HepG2 (cell line): ENCODE results near the gene NTN4. TPM values are rescaled to one million over a fixed set of nuclear protein-coding genes. Genes with fewer than 3 reads are reported as not detected.
"Not testable (repeated sequence)": the region's sequence is repeated elsewhere in the genome, so short reads cannot be mapped to it uniquely, and the experiment has no call there.

Experiments used
- ATAC-seq: fragments of 200-7000 bp; cut with Tn5 transposase; 3 replicates; pipeline ENCODE4 v1.9.1; 2020; ENCODE audit warnings: mild to moderate bottlenecking, moderate library complexity
- BruUV-seq: library from RNA; stranded (reverse); fragments of 400-500 nt; replicated peaks from 2 replicates; lab custom pipeline; 2021; lab: Mats Ljungman, UMichigan
- CTCF ChIA-PET: fragments of 300-600 bp; formaldehyde crosslinking; extraction: SDS; loops from one replicate; lab custom pipeline; 2021; ENCODE audit warnings: low total read pairs, inconsistent platforms, low intra/inter-chr PET ratio; lab: Yijun Ruan, JAX
- POLR2A ChIA-PET: fragments of 350-600 bp; sonication (Branson Sonifier 250); formaldehyde crosslinking; loops from one replicate; lab custom pipeline; 2020; ENCODE audit warnings: antibody characterized with exemption, inconsistent platforms; lab: Yijun Ruan, JAX
- DNase-seq: peaks from one replicate; pipeline ENCODE4 v3.0.0-alpha.2; 2015; ENCODE audit warnings: low spot score
- FAIRE-seq: peaks from 3 replicates; lab custom pipeline; 2011; peaks lifted over from hg19 to GRCh38; lab: Jason Lieb, UNC
- H2AFZ ChIP-seq: one replicate; pipeline ENCODE4 v1.6.1; 2011; ENCODE audit warnings: low read length, inconsistent platforms
- H3K27ac ChIP-seq: fragments of 300-600 bp; 3 replicates; pipeline ENCODE4 v1.8.0; 2011; ENCODE audit warnings: mixed run types, mild to moderate bottlenecking, mixed read lengths, low read length, inconsistent platforms; ENCODE audit not compliant: insufficient read depth; ENCODE audit errors: extremely low read length
- H3K27me3 ChIP-seq, 2 experiments: fragments of 200-600 bp in 1 of 2; 2 replicates in 1 of 2; 3 replicates in 1 of 2; pipeline versions ENCODE4 v1.6.0 to v1.8.0; 2011; ENCODE audit warnings: low read length in 2 of 2, mild to moderate bottlenecking in 2 of 2, moderate library complexity in 2 of 2, inconsistent platforms in 1 of 2; ENCODE audit not compliant: insufficient read depth in 2 of 2, control insufficient read depth in 1 of 2
- H3K36me3 ChIP-seq, 2 experiments: fragments of 200-600 bp in 1 of 2; replicated peaks in 1 of 2; 2 replicates in 1 of 2; 3 replicates in 1 of 2; pipeline versions ENCODE4 v1.5.1 to v1.8.0; 2011; ENCODE audit warnings: low read length in 2 of 2, inconsistent platforms in 1 of 2; ENCODE audit not compliant: insufficient read depth in 2 of 2, control insufficient read depth in 1 of 2
- H3K4me1 ChIP-seq: 2 replicates; pipeline ENCODE4 v1.5.1; 2012; ENCODE audit warnings: low read length, inconsistent platforms; ENCODE audit not compliant: insufficient read depth
- H3K4me2 ChIP-seq: 2 replicates; pipeline ENCODE4 v1.6.0; 2011; ENCODE audit warnings: low read depth, low read length, inconsistent platforms
- H3K4me3 ChIP-seq, 3 experiments: fragments of 200-600 bp in 1 of 3; sonication (generic), shearing (Covaris generic) in 1 of 3; replicated peaks in 1 of 3; 2 replicates each; pipeline ENCODE4 v1.5.1; 2011 to 2016; ENCODE audit warnings: low read length in 3 of 3, inconsistent platforms in 2 of 3, low read depth in 2 of 3, mild to moderate bottlenecking in 2 of 3, control low read depth in 1 of 3, mixed read lengths in 1 of 3; ENCODE audit not compliant: insufficient read depth in 1 of 3
- H3K79me2 ChIP-seq: one replicate; pipeline ENCODE4 v1.6.1; 2011; ENCODE audit warnings: low read length, inconsistent platforms; ENCODE audit not compliant: insufficient read depth
- H3K9ac ChIP-seq: 2 replicates; pipeline ENCODE4 v1.6.0; 2011; ENCODE audit warnings: mild to moderate bottlenecking, low read depth, low read length, inconsistent platforms; ENCODE audit not compliant: insufficient read depth
- H3K9me3 ChIP-seq: 2 replicates; pipeline ENCODE4 v1.5.1; 2012; ENCODE audit warnings: mild to moderate bottlenecking, low read length
- H4K20me1 ChIP-seq: 2 replicates; pipeline ENCODE4 v1.6.0; 2011; ENCODE audit warnings: inconsistent platforms, mild to moderate bottlenecking, low read length, moderate library complexity; ENCODE audit not compliant: insufficient read depth
- AGO1 ChIP-seq: fragments of 200-400 bp; formaldehyde crosslinking; IDR thresholded peaks from 2 replicates; pipeline ENCODE4 v1.6.1; 2017; ENCODE audit warnings: mild to moderate bottlenecking, low read depth, low read length, moderate library complexity; ENCODE audit not compliant: poor library complexity, severe bottlenecking
- ATAD3A ChIP-seq: sonication (generic); formaldehyde crosslinking; IDR thresholded peaks from 2 replicates; pipeline ENCODE4 v1.4.0; 2020; ENCODE audit warnings: missing genetic modification reagents
- CCAR2 ChIP-seq: fragments of 200-400 bp; formaldehyde crosslinking; optimal IDR thresholded peaks from 2 replicates; pipeline ENCODE3; 2018; ENCODE audit warnings: low read depth, mild to moderate bottlenecking, low read length, moderate library complexity
- SCMH1 ChIP-seq: sonication (generic); formaldehyde crosslinking; IDR thresholded peaks from 2 replicates; pipeline ENCODE4 v1.9.0; 2021; ENCODE audit warnings: missing genetic modification reagents, mild to moderate bottlenecking, borderline replicate concordance
- TCF7L2 ChIP-seq: IDR thresholded peaks from 2 replicates; pipeline ENCODE4 v1.6.1; 2011; ENCODE audit warnings: mild to moderate bottlenecking, low read depth, low read length, moderate library complexity
- WGBS: methylation state at CpG from one replicate; pipeline ENCODE4 v1.1.6; 2017; ENCODE audit warnings: low lambda C conversion rate; 5-methylcytosine and 5-hydroxymethylcytosine counted together
- in situ Hi-C: cut with HindIII; loops from 2 replicates; pipeline ENCODE4 v1.10.0; 2017; ENCODE audit warnings: low pct_unique_long_range_greater_than_20kb; ENCODE audit not compliant: extremely low pct_ligation_motif_present
- intact Hi-C: fragments of 100-400 bp; cut with micrococcal nuclease; formaldehyde crosslinking; loops from one replicate; pipeline ENCODE4 v1.10.0; 2022; ENCODE audit not compliant: unreplicated experiment
- polyA plus RNA-seq, 8 experiments: library from polyadenylated mRNA; depleted of rRNA in 3 of 8; stranded (reverse) in 7 of 8; unstranded in 1 of 8; fragments of >200 nt; fragmentation: Illumina TruSeq in 4 of 8; extraction: Trizol in 4 of 8; gene quantifications; 2 replicates each; pipeline versions ENCODE4 v1.2.1 to v1.2.3, GENCODE V29; 2011 to 2016; ENCODE audit warnings: low read depth in 4 of 8, missing spikeins in 1 of 8, mixed read lengths in 1 of 8; ENCODE audit not compliant: insufficient read depth in 1 of 8
- total RNA-seq, 5 experiments: library from RNA; depleted of rRNA; stranded (reverse); fragments of >200 nt; fragmentation: Illumina TruSeq; extraction: Trizol; gene quantifications; 2 replicates each; pipeline ENCODE4 v1.2.3, GENCODE V29; 2016; ENCODE audit warnings: low read depth in 1 of 5
- TF ChIP-seq, protein P1 (sequence below): sonication (generic); formaldehyde crosslinking; IDR thresholded peaks from 2 replicates; pipeline ENCODE4 v1.8.0; 2022; ENCODE audit warnings: mild to moderate bottlenecking, missing genetic modification reagents
- TF ChIP-seq, protein P2 (sequence below): sonication (generic); formaldehyde crosslinking; IDR thresholded peaks from 2 replicates; pipeline ENCODE4 v1.4.0; 2020; ENCODE audit warnings: missing genetic modification reagents

NTN4 gene
- total and polyA plus RNA-seq, 2 of the 13 experiments (the other 11 are each of a cell fraction or from before 2014, with no cell fraction given), result 7.8 to 11.5 TPM

DNA sequence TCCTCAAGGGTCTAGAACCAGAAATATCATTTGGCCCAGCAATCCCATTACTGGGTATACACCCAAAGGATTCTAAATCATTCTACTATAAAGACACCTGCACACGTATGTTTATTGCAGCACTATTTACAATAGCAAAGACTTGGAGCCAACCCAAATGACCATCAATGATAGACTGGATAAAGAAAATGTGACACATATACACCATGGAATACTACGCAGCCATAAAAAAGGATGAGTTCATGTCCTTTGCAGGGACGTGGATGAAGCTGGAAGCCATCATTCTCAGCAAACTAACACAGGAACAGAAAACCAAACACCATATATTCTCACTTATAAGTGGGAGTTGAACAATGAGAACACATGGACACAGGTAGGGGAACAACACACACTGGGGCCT, 112.8 kb downstream of the NTN4 start:
- H3K4me2 ChIP-seq, H3K27me3 ChIP-seq, H3K9me3 ChIP-seq, DNase-seq, intact Hi-C loops, H3K79me2 ChIP-seq, FAIRE-seq, H2AFZ ChIP-seq, H3K4me1 ChIP-seq, POLR2A ChIA-PET, CTCF ChIA-PET, BruUV-seq, H4K20me1 ChIP-seq, H3K27ac ChIP-seq, H3K36me3 ChIP-seq, ATAC-seq, H3K4me3 ChIP-seq, in situ Hi-C loops, H3K9ac ChIP-seq: not testable (repeated sequence)
- WGBS, result 96% methylated on average over 3 of the region's 3 CpGs

DNA sequence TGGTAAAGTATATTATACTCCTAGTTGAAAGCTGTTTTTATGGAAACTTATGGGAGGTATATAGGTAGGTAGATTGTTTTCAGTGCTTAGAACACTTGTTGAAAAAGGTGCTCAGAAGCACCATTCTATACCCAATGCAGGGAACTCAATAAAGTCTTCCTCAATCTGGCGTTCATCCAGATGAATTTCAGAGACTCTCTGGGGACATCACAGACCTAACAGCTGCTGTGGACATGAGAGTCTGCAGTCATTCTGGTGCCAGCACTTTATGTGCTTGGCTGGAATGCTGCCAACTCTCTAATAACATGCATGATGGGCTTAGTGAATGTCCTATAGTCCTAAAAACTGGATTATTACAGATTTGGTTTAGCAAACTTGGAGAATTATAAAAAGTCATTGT, 115.9 kb downstream of the NTN4 start:
- no peak for TF ChIP-seq TCF7L2
- TF ChIP-seq CCAR2, result no peak
- TF ChIP-seq, protein P1, sequence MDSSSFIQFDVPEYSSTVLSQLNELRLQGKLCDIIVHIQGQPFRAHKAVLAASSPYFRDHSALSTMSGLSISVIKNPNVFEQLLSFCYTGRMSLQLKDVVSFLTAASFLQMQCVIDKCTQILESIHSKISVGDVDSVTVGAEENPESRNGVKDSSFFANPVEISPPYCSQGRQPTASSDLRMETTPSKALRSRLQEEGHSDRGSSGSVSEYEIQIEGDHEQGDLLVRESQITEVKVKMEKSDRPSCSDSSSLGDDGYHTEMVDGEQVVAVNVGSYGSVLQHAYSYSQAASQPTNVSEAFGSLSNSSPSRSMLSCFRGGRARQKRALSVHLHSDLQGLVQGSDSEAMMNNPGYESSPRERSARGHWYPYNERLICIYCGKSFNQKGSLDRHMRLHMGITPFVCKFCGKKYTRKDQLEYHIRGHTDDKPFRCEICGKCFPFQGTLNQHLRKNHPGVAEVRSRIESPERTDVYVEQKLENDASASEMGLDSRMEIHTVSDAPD (CRISPR knock-in tag), result no peak
- no peak for TF ChIP-seq ATAD3A (CRISPR knock-in tag)
- TF ChIP-seq AGO1, result no peak
- no peak for TF ChIP-seq SCMH1
- TF ChIP-seq, protein P2, sequence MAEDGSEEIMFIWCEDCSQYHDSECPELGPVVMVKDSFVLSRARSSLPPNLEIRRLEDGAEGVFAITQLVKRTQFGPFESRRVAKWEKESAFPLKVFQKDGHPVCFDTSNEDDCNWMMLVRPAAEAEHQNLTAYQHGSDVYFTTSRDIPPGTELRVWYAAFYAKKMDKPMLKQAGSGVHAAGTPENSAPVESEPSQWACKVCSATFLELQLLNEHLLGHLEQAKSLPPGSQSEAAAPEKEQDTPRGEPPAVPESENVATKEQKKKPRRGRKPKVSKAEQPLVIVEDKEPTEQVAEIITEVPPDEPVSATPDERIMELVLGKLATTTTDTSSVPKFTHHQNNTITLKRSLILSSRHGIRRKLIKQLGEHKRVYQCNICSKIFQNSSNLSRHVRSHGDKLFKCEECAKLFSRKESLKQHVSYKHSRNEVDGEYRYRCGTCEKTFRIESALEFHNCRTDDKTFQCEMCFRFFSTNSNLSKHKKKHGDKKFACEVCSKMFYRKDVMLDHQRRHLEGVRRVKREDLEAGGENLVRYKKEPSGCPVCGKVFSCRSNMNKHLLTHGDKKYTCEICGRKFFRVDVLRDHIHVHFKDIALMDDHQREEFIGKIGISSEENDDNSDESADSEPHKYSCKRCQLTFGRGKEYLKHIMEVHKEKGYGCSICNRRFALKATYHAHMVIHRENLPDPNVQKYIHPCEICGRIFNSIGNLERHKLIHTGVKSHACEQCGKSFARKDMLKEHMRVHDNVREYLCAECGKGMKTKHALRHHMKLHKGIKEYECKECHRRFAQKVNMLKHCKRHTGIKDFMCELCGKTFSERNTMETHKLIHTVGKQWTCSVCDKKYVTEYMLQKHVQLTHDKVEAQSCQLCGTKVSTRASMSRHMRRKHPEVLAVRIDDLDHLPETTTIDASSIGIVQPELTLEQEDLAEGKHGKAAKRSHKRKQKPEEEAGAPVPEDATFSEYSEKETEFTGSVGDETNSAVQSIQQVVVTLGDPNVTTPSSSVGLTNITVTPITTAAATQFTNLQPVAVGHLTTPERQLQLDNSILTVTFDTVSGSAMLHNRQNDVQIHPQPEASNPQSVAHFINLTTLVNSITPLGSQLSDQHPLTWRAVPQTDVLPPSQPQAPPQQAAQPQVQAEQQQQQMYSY, result no peak
- Histone ChIP-seq H3K9ac (no peak overlapping the region), H3K4me2 (no peak overlapping the region), H4K20me1 (no peaks in the 10 kb centered on the region), H3K79me2 (no peaks in the 10 kb centered on the region), H3K9me3 (no peaks in the 10 kb centered on the region), H3K4me1 (no peaks in the 10 kb centered on the region; the same call in 1 of the 2 replicates), H3K27me3 (no peaks in the 10 kb centered on the region), H2AFZ (no peak overlapping the region), H3K36me3 (no peaks in the 10 kb centered on the region), H3K27ac (no peak overlapping the region), H3K4me3 (no peak overlapping the region)
- BruUV-seq, result no TSS peak
- intact Hi-C loops, result no loop called here
- in situ Hi-C loops, result no loop called here
- FAIRE-seq, result no peak
- ATAC-seq, result no peak
- ChIA-PET CTCF (no interaction called here), POLR2A (no interaction called here)
- 89% methylated on average over 1 of the region's 1 CpG for WGBS
- DNase-seq, result peak; percentile 15
